GM21717 (cell line): ENCODE data around the gene SPDEF.

Experiments
- ATAC-seq: cut with Tn5 transposase; IDR thresholded peaks from one replicate; pipeline ENCODE4 v1.9.1; 2021; ENCODE audit warnings: mild to moderate bottlenecking, moderate library complexity; ENCODE audit not compliant: unreplicated experiment

SPDEF gene

GRCh38 chr6:34546551-34547321, 9.4 kb downstream of the SPDEF start:
- ATAC-seq: no peak

DNA sequence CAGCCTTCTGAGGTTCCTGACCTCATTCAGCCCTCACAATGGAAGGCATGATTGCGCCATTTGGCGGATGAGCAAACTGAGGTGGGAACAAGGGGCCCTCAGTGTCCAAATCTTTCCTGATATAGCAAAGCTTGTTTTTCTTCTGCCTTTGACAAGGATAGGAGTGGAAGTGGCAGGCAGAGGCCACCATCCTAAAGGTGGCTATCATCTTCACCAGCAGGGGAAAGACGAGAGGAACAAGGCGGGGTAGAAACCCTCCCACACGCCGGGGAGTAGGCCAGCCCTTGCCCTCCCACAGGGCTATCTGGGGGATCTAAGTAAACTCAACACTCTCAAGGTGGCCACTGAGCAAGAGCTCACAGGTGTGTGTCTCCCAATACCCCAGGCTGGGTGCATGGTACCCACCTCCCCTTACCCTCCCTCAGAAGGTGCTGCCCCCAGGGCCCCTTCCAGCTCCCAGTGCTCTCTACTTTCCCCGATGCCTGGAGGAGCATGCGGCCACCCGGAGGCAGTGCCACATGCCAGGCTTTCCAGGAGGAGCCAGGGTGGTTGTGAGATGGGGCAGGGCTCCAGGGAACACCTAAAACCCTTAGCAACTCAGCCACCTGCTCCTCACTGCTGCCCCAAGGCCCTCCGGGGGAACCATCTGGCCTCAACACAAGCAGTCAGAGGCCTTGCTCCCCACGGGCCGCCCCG, 11.2 kb downstream of the SPDEF start:
- ATAC-seq: no peak

- ATAC-seq: no peak
These were observed 12.0 kb downstream of the SPDEF start for GRCh38 chr6:34544052-34544604.

DNA sequence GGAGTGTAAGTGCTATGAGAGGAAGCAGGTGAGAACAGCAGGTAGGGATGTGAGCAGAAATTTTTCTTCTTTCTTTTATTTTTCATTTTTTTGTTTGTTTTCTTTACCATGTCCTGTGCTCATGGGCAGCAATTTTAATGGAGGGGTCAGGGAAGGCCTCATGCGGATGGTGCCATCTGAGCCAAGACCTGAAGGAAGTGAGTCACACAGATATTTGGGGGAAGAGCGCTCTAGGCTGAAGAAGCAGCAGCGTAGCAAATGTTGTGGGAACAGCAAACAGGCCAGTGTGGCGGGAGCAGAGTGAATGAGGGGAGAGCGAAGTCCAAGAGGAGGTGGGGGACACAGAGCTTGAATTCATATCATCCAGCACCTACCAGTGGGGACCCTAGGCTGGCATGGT, 12.7 kb downstream of the SPDEF start:
- ATAC-seq: no peak

GRCh38 chr6:34540841-34541240, 15.3 kb downstream of the SPDEF start:
- no peak for ATAC-seq

- no peak for ATAC-seq
These were observed 15.9 kb downstream of the SPDEF start for GRCh38 chr6:34540222-34540621.

GRCh38 chr6:34539181-34539580, 16.9 kb downstream of the SPDEF start:
- no peak for ATAC-seq

- no peak for ATAC-seq
These were observed 17.5 kb downstream of the SPDEF start for GRCh38 chr6:34538581-34538980.

GRCh38 chr6:34537922-34538550, 18.1 kb downstream of the SPDEF start:
- ATAC-seq: no peak

- ATAC-seq: no peak
These were observed 18.9 kb downstream of the SPDEF start for GRCh38 chr6:34536959-34537848.

- no peak for ATAC-seq
These were observed 19.7 kb downstream of the SPDEF start for GRCh38 chr6:34536251-34536958.

- ATAC-seq: no peak
These were observed 20.5 kb downstream of the SPDEF start for GRCh38 chr6:34535646-34536045.

- ATAC-seq: no peak
These were observed 20.9 kb downstream of the SPDEF start for GRCh38 chr6:34535199-34535598.

DNA sequence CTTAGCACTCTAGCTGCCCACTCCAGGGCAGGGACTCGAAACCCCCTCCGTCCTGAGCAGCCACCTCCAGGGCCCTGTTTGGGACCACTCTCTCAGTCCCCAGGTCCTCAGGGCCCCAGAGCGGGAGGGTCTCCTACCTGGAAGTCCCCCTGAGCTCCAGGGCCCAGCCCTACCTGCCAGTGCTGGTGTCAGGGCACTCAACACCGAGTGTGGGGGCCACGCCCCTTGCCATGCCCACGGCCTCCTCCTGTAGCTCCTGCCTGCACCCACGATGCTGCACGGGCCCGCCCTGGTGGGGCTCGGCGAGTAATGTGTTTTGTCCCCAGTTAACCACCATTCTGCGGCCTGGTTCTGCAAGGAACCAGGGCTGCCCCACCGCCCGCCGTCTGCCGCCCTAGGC, 21.5 kb downstream of the SPDEF start:
- ATAC-seq: no peak

DNA sequence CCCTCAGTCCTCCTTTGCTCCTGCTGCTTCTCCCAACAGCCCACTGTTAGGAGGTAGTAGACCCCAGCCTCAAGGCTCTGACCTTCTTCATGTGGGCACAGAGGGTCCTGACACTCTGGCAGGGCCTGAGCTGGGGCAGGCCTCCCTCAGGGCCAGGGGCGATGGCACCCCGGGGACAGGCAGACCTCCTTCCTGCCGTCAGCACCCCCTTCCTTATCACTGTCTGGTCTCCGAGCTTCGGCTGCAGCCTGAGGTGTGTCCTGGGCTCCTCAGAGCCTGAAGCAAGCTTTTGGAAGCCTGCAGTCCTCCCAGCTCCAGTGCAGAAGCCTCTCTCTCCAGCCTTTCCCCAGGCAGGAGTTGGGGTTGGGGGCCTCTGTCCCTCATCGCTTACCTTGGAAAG, 22.0 kb downstream of the SPDEF start:
- no peak for ATAC-seq

- no peak for ATAC-seq
These were observed 23.9 kb downstream of the SPDEF start for GRCh38 chr6:34532230-34532629.

DNA sequence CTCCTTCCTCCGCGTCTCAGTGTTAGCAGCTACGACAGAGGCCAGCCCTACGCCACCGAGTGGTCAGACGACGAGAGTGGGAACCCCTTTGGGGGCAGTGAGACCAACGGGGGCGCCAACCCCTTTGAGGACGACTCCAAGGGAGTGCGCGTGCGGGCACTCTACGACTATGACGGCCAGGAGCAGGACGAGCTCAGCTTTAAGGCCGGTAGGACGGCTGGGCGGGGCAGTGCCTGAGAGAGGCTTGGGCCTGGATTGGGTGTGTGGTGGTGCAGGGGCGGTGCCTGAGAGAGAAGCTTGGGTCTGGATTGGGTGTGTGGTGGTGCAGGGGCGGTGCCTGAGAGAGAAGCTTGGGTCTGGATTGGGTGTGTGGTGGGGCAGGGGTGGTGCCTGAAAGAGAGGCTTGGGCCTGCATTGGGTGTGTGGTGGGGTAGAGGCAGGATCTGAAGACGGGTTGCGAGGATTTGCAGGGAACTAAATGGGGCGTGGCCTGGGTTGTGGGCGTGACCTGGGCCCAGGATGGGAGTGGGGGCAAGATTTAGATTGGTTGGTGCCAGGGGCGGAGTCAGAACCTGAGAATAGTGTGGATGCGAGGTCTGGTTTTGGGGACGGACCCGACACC, 24.4 kb downstream of the SPDEF start:
- no peak for ATAC-seq

DNA sequence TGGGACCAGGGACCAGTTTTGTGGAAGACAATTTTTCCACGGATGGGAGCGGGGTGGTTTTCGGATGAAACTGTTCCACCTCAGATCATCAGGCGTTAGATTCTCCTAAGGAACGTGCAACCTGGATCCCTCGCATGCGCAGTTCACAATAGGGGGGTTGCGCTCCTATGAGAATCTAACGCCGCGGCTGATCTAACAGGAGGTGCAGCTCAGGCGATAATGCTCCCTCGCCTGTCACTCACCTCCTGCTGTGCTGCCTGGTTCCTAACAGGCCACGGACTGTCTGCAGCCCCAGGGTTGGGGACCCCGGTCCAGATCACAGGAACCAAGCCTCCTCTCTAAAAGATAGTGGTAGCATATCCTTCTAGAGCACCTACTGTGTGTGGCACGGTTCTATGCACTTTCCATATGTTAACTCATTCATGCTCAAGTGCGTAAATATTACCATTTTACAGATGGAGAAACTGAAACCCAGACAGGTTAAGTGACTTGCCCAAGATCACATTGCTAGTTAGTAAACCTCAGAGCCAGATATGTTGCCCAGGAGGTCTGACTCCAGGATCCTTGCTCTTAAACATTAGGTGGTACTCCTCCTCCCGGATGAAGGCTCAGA, 25.3 kb downstream of the SPDEF start:
- no peak for ATAC-seq

DNA sequence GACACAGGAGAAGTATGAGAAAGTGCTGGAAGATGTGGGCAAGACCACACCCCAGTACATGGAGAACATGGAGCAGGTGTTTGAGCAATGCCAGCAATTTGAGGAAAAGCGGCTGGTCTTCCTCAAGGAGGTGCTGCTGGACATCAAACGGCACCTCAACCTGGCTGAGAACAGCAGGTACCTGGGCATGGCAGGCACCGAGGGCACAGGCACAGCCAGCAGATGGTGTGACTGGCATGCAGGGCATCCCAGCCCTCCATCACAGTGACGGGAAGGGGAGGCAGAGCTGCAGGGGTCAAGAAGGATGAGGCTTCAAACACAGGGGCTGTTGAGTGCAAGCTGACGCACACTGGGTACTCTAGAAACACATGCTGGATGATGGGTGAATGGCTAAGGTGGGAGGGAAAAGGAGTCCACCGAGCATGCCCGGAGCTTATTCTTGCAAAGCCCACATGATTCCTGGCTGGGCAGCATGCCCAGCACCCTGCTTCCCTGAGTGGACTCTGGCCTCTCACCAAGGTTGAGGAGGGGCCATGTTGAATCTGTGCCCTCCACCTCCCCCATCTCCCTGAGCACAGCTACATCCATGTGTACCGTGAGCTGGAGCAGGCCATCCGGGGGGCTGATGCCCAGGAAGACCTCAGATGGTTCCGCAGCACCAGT, 26.3 kb downstream of the SPDEF start:
- ATAC-seq: no peak
